Dedifferentiated amniotic fluid mesenchymal stem cell (primary cell): Measurements from ENCODE around the gene SEZ6L2.
"Not testable (repeated sequence)": the region's sequence is repeated elsewhere in the genome, so short reads cannot be mapped to it uniquely, and the experiment has no call there.

Experiments used
- DNase-seq: peaks from one replicate; pipeline ENCODE4 v3.0.0-alpha.2; 2016; ENCODE audit errors: extremely low spot score

The SEZ6L2 gene

DNA sequence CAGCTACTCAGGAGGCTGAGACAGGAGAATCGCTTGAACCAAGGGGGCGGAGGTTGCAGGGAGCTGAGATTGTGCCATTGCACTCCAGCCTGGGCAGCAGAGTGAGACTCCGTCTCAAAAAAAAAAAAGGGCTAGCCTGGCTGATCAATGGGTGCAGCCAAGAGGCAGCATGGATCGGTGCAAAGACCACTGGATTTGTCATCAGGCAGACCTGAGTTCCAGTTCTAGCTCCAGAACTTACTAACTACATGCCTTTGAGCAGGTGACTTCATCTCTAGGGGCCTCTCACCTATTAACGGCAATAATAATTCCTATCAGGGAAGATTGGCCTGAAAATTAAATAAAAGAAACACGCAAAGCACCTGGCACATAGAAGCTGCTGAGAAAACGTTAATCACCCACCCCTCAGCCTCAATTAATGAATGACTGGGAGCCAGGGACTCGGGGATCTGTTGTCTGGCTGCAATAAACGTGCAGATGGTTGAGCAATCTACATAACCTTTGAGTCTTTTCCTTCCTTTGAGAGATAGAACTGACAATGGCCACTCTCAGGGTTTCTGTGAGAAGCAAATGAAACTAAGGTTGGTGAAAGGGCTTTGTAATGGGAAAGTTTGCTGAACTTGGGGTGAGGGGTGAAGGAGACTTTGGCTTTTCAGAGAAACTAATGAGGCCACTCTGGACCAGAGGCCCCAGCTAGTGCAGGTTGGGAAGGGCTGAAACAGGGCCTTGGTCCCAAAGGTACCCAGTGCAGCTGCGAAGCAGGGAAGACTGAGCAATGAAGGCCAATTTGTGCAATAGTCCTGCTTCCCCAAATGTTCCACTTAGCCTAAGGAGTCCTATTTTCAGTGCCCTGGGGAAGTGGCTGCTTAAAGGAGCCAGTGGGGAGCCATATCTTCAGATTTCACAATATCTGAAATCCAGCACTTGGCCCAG is 7.6 kb downstream of the SEZ6L2 start:
- DNase-seq = no peak

DNA sequence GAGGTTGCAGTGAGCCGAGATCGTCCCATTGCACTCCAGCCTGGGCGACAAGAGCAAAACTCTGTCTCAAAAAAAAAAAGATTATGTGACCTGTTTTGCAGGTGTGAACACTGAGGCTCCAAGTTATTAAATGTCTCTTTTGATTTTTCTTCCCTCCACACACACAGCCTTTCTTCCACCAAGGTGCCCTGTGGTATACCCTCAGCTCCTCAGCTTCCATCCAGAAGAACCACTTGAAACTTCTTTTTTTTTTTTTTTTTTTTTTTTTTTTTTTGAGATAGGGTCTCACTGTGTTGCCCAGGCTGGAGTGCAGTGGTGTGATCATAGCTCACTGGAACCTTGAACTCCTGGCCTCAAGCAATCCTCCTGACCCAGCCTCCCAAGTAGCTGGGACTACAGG is 10.0 kb downstream of the SEZ6L2 start:
- DNase-seq = not testable (repeated sequence)

DNA sequence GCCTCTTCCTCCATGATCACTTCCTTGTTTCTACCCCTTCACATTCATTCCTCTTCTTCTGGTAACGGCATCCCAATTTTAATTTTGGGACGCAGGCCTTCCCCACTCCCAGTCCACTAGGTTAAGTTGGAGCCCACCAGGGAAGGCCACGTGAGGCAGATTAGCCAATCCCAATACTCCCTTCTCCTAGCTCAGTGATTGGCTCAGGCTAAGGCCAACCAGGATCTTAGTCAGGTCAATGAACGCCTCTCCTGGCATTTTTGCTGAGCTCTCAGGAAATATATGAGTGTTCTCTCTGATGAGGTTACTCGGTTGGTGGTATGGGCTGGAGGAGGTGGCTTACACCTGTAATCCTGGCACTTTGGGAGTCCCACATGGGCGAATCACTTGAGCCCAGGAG is 15.4 kb downstream of the SEZ6L2 start:
- DNase-seq = no peak

- DNase-seq = no peak
These were observed 18.3 kb downstream of the SEZ6L2 start for GRCh38 chr16:29881050-29881449.

GRCh38 chr16:29878172-29878571 is 21.2 kb downstream of the SEZ6L2 start:
- DNase-seq = no peak

DNA sequence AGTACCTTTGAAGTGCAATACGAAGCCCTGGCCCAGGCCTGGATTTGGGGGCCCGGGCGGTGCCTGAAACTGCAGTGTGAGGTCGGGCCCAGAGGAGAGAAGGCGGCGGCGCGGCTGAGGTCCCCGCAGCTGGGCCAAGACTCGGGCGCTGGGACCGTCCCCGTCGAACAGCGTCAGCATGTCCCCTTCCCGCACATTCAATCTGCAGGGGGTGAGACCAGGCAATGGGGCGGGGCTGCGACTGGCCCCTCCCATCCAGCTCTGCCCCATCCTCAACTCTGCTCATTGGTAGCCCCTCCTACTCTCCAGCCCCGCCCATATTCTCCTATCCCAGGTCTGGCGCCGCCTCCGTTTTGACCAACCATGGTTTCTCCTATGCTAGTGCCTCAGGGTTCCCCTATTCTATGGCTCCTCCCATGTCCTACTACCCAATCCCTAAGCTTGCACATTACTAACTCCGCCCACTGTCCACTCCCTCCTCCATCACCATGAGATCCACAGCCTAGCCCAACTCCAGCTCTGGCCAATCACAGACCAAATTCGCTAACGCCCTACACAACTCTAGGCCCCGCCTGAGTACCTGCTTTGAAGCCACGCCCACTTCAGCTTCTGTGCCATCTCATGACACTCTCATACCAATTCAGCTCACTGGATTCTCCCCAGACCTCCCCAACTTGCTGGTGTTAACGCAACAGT is 21.9 kb downstream of the SEZ6L2 start:
- DNase-seq = no peak

- DNase-seq = no peak
These were observed 22.6 kb downstream of the SEZ6L2 start for GRCh38 chr16:29876594-29877249.

- DNase-seq = no peak
These were observed 23.1 kb downstream of the SEZ6L2 start for GRCh38 chr16:29876217-29876593.

- no peak for DNase-seq
These were observed 24.1 kb downstream of the SEZ6L2 start for GRCh38 chr16:29875206-29875605.

- DNase-seq = no peak
These were observed 26.0 kb downstream of the SEZ6L2 start for GRCh38 chr16:29873319-29873718.

DNA sequence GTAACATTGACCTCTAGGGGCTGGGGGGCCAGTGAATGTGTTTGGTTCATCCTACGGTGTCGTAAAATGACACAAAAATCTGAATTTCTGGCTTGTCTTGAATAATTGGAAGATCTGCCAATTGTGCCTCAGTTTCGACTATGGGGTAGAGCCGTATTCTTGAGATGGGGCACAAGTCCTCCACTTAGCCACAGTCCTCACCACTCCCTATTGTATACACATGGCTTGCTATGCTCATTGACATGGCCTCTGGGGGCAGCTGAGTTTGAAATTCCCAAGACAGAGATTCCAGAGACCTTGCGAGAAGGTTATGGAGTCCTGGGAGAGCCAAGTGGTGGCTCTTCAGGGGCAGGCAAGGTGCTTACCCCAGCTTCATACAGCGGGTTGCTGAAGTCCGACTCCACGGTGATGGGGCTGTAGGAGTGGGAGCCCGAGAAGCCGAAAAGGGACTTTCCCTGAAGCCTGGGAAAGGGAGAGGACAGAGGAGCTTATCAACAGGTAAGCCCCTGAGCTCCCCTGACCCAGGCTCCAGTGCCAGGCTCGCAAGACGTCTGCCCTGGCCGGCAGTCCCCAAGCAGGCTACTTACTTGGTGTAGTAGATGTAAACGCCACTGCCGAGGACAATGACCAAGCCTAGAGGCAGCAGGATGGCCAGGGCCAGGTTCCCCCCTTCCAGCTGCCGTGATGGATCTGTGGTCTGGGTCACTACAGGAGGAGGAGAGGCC is 27.4 kb downstream of the SEZ6L2 start:
- no peak for DNase-seq

DNA sequence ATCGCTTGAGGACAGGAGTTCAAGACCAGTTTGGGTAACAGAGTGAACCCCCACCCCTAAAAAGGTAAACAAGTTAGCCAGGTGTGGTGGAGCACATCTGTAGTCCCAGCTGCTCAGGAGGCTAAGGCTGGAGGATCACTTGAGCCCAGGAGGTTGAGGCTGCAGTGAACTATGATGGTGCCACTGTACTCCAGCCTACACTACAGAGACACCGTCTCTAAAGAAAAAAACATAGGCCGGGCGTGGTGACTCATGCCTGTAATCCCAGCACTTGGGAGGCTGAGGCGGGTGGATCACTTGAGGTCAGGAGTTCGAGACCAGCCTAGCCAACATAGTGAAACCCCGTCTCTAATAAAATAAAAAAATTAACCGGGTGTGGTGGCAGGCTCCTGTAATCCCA is 30.3 kb downstream of the SEZ6L2 start:
- not testable (repeated sequence) for DNase-seq

- DNase-seq = no peak
These were observed 30.8 kb downstream of the SEZ6L2 start for GRCh38 chr16:29868396-29869009.

GRCh38 chr16:29864205-29864604 is 35.1 kb downstream of the SEZ6L2 start:
- DNase-seq = no peak

- DNase-seq = no peak
These were observed 35.7 kb downstream of the SEZ6L2 start for GRCh38 chr16:29863669-29863984.

- DNase-seq = peak; percentile 94
These were observed 36.3 kb downstream of the SEZ6L2 start, which contains the start of gene CDIPT for GRCh38 chr16:29862884-29863668. CDIPT (minus strand) TSS chr16:29863226; CDS start chr16:29862857, 369 bp downstream.

DNA sequence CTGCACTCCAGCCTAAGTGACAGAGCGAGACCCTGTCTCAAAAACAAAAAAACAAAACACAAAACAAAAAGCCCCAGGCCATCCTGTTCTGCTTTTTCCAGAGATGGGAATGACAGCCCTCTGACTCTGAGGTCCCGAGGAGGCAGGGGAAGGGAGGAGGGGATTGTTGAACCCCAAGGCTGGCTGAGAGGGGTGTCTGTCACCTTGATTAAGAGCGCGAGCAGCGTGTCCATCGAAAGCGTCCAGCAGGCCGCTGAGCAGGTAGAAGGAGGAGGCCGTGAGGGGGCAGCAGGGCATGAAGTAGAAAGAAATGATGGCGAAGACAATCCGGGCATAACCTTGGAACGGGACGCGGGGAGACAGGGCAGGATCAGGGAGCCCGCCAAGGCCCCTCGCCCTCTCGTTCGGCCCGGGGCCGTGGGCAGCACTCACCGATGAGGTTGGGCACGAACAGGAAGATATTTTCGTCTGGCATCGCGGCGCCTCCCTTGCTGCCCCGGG is 36.9 kb downstream of the SEZ6L2 start:
- DNase-seq = no peak

- DNase-seq = no peak
These were observed 39.1 kb downstream of the SEZ6L2 start for GRCh38 chr16:29860218-29860617.

- DNase-seq = no peak
These were observed 40.4 kb downstream of the SEZ6L2 start for GRCh38 chr16:29858974-29859373.

- DNase-seq = no peak
These were observed 41.1 kb downstream of the SEZ6L2 start for GRCh38 chr16:29858149-29858849.
